B cell (primary cell): Measurements from ENCODE around the gene MYO1E. TPM values are rescaled to one million over a fixed set of nuclear protein-coding genes. Genes with fewer than 3 reads are reported as not detected.

Experiments used
- ATAC-seq: fragments of 200-7000 bp; cut with Tn5 transposase; one replicate; pipeline ENCODE4 v1.10.0; 2021; ENCODE audit warnings: low read depth, mild to moderate bottlenecking, moderate number of reproducible peaks, moderate library complexity
- CTCF ChIA-PET: fragments of 350-600 bp; sonication (Branson Sonifier 250); formaldehyde crosslinking; loops from one replicate; lab custom pipeline; 2021; ENCODE audit warnings: antibody characterized with exemption, inconsistent platforms; lab: Charles Lee
- POLR2A ChIA-PET: fragments of 350-600 bp; sonication (Branson Sonifier 250); formaldehyde crosslinking; loops from one replicate; lab custom pipeline; 2021; ENCODE audit warnings: antibody characterized with exemption; lab: Charles Lee
- DNase-seq: peaks from one replicate; pipeline ENCODE4 v3.0.0; 2013
- H2AFZ ChIP-seq: 2 replicates; pipeline ENCODE4 v1.6.1; 2012; ENCODE audit warnings: mild to moderate bottlenecking, low read depth, low read length; ENCODE audit not compliant: insufficient read depth, poor library complexity, severe bottlenecking
- H3K27ac ChIP-seq, 2 donors: 1 replicate in 1 of 2; 2 replicates in 1 of 2; pipeline ENCODE4 v1.5.1; 2012 to 2013; ENCODE audit warnings: low read length in 2 of 2, mild to moderate bottlenecking in 2 of 2, moderate library complexity in 1 of 2
- H3K27me3 ChIP-seq, 4 experiments: fragments of 200-600 bp in 1 of 4; sonication (generic) in 1 of 4; replicated peaks in 1 of 4; 1 replicate in 2 of 4; 2 replicates in 2 of 4; pipeline versions ENCODE4 v1.6.1 to v1.7.0; 2013 to 2016; ENCODE audit warnings: low read length in 3 of 4, mild to moderate bottlenecking in 2 of 4, mixed read lengths in 1 of 4, moderate library complexity in 1 of 4; ENCODE audit not compliant: insufficient read depth in 4 of 4, control insufficient read depth in 3 of 4; ENCODE audit errors: control extremely low read depth in 1 of 4
- H3K36me3 ChIP-seq, 2 experiments: replicated peaks in 1 of 2; 1 replicate in 1 of 2; 2 replicates in 1 of 2; pipeline versions ENCODE4 v1.6.1 to v1.7.1; 2013; ENCODE audit warnings: low read length in 1 of 2; ENCODE audit not compliant: insufficient read depth in 2 of 2, control insufficient read depth in 1 of 2; ENCODE audit errors: control extremely low read depth in 1 of 2, extremely low read depth in 1 of 2
- H3K4me1 ChIP-seq, 2 donors: fragments of 200-600 bp in 1 of 2; sonication (generic) in 1 of 2; 1 replicate in 1 of 2; 2 replicates in 1 of 2; pipeline versions ENCODE4 v1.5.1 to v1.6.1; 2013 to 2017; ENCODE audit warnings: low read length in 2 of 2; ENCODE audit not compliant: control insufficient read depth in 2 of 2, insufficient read depth in 2 of 2
- H3K4me2 ChIP-seq: replicated peaks from 2 replicates; pipeline ENCODE3; 2012; ENCODE audit warnings: mild to moderate bottlenecking, low read depth, low read length; ENCODE audit not compliant: poor library complexity, severe bottlenecking
- H3K4me3 ChIP-seq, 5 experiments: fragments of 200-600 bp in 1 of 5; sonication (generic) in 1 of 5; 1 replicate in 3 of 5; 2 replicates in 2 of 5; pipeline versions ENCODE4 v1.5.1 to v1.7.0; 2011 to 2016; ENCODE audit warnings: low read length in 4 of 5, mild to moderate bottlenecking in 4 of 5, low read depth in 2 of 5, control low read depth in 1 of 5, moderate library complexity in 1 of 5; ENCODE audit not compliant: insufficient read depth in 1 of 5; ENCODE audit errors: control extremely low read depth in 1 of 5, extremely low read depth in 1 of 5
- H3K79me2 ChIP-seq: fragments of 200-600 bp; sonication (generic); one replicate; pipeline ENCODE4 v1.6.0; 2016; ENCODE audit warnings: low read length; ENCODE audit not compliant: control insufficient read depth, insufficient read depth
- H3K9ac ChIP-seq: fragments of 200-600 bp; sonication (generic); 2 replicates; pipeline ENCODE4 v1.6.1; 2017; ENCODE audit warnings: mild to moderate bottlenecking, low read length, moderate library complexity
- H3K9me3 ChIP-seq, 3 donors: one replicate each; pipeline versions ENCODE4 v1.6.1 to v1.7.1; 2013; ENCODE audit warnings: low read length in 2 of 3; ENCODE audit not compliant: control insufficient read depth in 2 of 3, insufficient read depth in 1 of 3; ENCODE audit errors: control extremely low read depth in 1 of 3
- H4K20me1 ChIP-seq: 2 replicates; pipeline ENCODE4 v1.6.0; 2012; ENCODE audit warnings: mild to moderate bottlenecking, low read length; ENCODE audit not compliant: insufficient read depth, control insufficient read depth, poor library complexity, severe bottlenecking
- H3K27ac Mint-ChIP-seq: one replicate; pipeline ENCODE4 v1.8.0; 2021; ENCODE audit warnings: mixed read lengths
- H3K27me3 Mint-ChIP-seq: one replicate; pipeline ENCODE4 v1.8.0; 2021; ENCODE audit warnings: mixed read lengths
- H3K4me1 Mint-ChIP-seq: one replicate; pipeline ENCODE4 v1.8.0; 2021; ENCODE audit warnings: mixed read lengths
- H3K4me3 Mint-ChIP-seq: one replicate; pipeline ENCODE4 v1.8.0; 2021; ENCODE audit warnings: mixed read lengths
- H3K9me3 Mint-ChIP-seq: one replicate; pipeline ENCODE4 v1.8.0; 2022; ENCODE audit warnings: mixed read lengths; ENCODE audit not compliant: insufficient read depth
- CTCF ChIP-seq: fragments of 200-600 bp; IDR thresholded peaks from one replicate; pipeline ENCODE4 v1.8.0; 2022; ENCODE audit warnings: antibody characterized with exemption, mild to moderate bottlenecking
- EZH2 ChIP-seq: IDR thresholded peaks from 2 replicates; pipeline ENCODE4 v1.6.1; 2012; ENCODE audit warnings: borderline replicate concordance, low read depth, mild to moderate bottlenecking, moderate library complexity, low read length; ENCODE audit not compliant: insufficient read depth, poor library complexity, severe bottlenecking
- WGBS: methylation state at CpG from one replicate; pipeline ENCODE4 v1.1.5; 2013; ENCODE audit warnings: missing lambda C conversion rate; ENCODE audit not compliant: insufficient coverage; 5-methylcytosine and 5-hydroxymethylcytosine counted together
- intact Hi-C: fragments of 100-400 bp; cut with micrococcal nuclease; formaldehyde crosslinking; loops from one replicate; pipeline ENCODE4 v1.10.0; 2022
- polyA plus RNA-seq: library from polyadenylated mRNA; depleted of rRNA; stranded (reverse); fragments of >200 nt; gene quantifications from 2 replicates; pipeline ENCODE4 v1.2.3, GENCODE V29; 2012
- total RNA-seq, 2 donors: library from RNA; stranded (reverse); fragments of 120-200 nt in 1 of 2; gene quantifications; 1 replicate in 1 of 2; 2 replicates in 1 of 2; pipeline versions ENCODE4 v1.2.3 to v1.2.4, GENCODE V29; 2013 to 2022

Gene MYO1E
- total and polyA plus RNA-seq, 2 donors (not counting 1 experiment from before 2014, with no cell fraction given), result 11.9 to 100.0 TPM

GRCh38 chr15:59143281-59143680, 229.4 kb downstream of the MYO1E start:
- ATAC-seq (no peak), DNase-seq (no peak)
- Histone ChIP-seq H3K4me3 (no peak overlapping the region), H2AFZ (no peak overlapping the region), H3K27me3 (no peaks in the 10 kb centered on the region), H3K4me2 (no peak overlapping the region), H3K27ac (no peak overlapping the region), H3K9ac (no peak overlapping the region), H3K36me3 (peaks cover 3 to 25% of the 10 kb centered on the region in 2 experiments), H3K79me2 (no peaks in the 10 kb centered on the region), H4K20me1 (no peaks in the 10 kb centered on the region), H3K9me3 (no peaks in the 10 kb centered on the region), H3K4me1 (no peaks in the 10 kb centered on the region)
- peaks cover 2% of the 10 kb centered on the region for H3K4me1 Mint-ChIP-seq
- ChIA-PET POLR2A (no interaction called here), CTCF (interaction anchor here (1.1 to 1.5 kb wide), 3 partner anchors 27 to 385 kb away, joined by 3 to 4 read pairs (median 3); no protein-coding TSS in a partner anchor)
- intact Hi-C loops, result no loop called here
- H3K27me3 Mint-ChIP-seq, result no peaks in the 10 kb centered on the region
- H3K9me3 Mint-ChIP-seq, result no peaks in the 10 kb centered on the region
- TF ChIP-seq CTCF, result no peak
- TF ChIP-seq EZH2, result no peak
- 93% methylated on average over 5 of the region's 5 CpGs for WGBS
- H3K4me3 Mint-ChIP-seq, result no peak overlapping the region
- H3K27ac Mint-ChIP-seq, result no peak overlapping the region

- Mint-ChIP-seq H3K27me3 (no peaks in the 10 kb centered on the region), H3K4me1 (peaks cover 4% of the 10 kb centered on the region), H3K9me3 (no peaks in the 10 kb centered on the region), H3K27ac (no peak overlapping the region), H3K4me3 (no peak overlapping the region)
- no peak overlapping the region for H3K27ac ChIP-seq
- H3K36me3 ChIP-seq, result peaks cover 1 to 28% of the 10 kb centered on the region in 2 experiments
- H2AFZ ChIP-seq, result no peak overlapping the region
- ChIA-PET CTCF (no interaction called here), POLR2A (no interaction called here)
- no peak for ATAC-seq
- H3K4me2 ChIP-seq, result no peak overlapping the region
- no peak for DNase-seq
- no peaks in the 10 kb centered on the region for H3K79me2 ChIP-seq
- H3K4me1 ChIP-seq, result no peaks in the 10 kb centered on the region
- no peaks in the 10 kb centered on the region for H3K9me3 ChIP-seq
- peaks cover 12% of the 10 kb centered on the region for H4K20me1 ChIP-seq
- no peak overlapping the region for H3K4me3 ChIP-seq
- intact Hi-C loops, result no loop called here
- no peaks in the 10 kb centered on the region for H3K27me3 ChIP-seq
- TF ChIP-seq EZH2 (no peak), CTCF (no peak)
- 100% methylated on average over 3 of the region's 9 CpGs for WGBS
- H3K9ac ChIP-seq, result no peak overlapping the region
These were observed 232.0 kb downstream of the MYO1E start for GRCh38 chr15:59140422-59141226.
